HG02981 (cell line): Measurements from ENCODE around the gene XXYLT1.
"Not testable (repeated sequence)": the region's sequence is repeated elsewhere in the genome, so short reads cannot be mapped to it uniquely, and the experiment has no call there.

ENCODE experiments used
- ATAC-seq: cut with Tn5 transposase; IDR thresholded peaks from one replicate; pipeline ENCODE4 v1.9.1; 2021; ENCODE audit warnings: mild to moderate bottlenecking, moderate library complexity; ENCODE audit not compliant: unreplicated experiment

The XXYLT1 gene

GRCh38 chr3:195270817-195271409, at the start of gene XXYLT1:
TSS of gene XXYLT1 (minus strand) at chr3:195271159. CDS start at chr3:195271058, 101 bp downstream.
- ATAC-seq, result peak; percentile 82

GRCh38 chr3:195319060-195319459, 48.1 kb upstream of the XXYLT1 start:
- no peak for ATAC-seq

GRCh38 chr3:195312714-195313113, 41.8 kb upstream of the XXYLT1 start:
- ATAC-seq, result no peak

- ATAC-seq, result no peak
Observed at GRCh38 chr3:195307711-195308110, 36.8 kb upstream of the XXYLT1 start.

GRCh38 chr3:195306369-195306768, 35.4 kb upstream of the XXYLT1 start:
- no peak for ATAC-seq

- no peak for ATAC-seq
Observed at GRCh38 chr3:195302431-195302830, 31.5 kb upstream of the XXYLT1 start.

GRCh38 chr3:195297446-195297845, 26.5 kb upstream of the XXYLT1 start:
- ATAC-seq, result peak; percentile 48

- no peak for ATAC-seq
Observed at GRCh38 chr3:195296662-195297061, 25.7 kb upstream of the XXYLT1 start.

GRCh38 chr3:195291121-195291520, 20.2 kb upstream of the XXYLT1 start:
- ATAC-seq, result no peak

- not testable (repeated sequence) for ATAC-seq
Observed at GRCh38 chr3:195290643-195291042, 19.7 kb upstream of the XXYLT1 start.

- no peak for ATAC-seq
Observed at GRCh38 chr3:195286115-195286872, 15.3 kb upstream of the XXYLT1 start.

- no peak for ATAC-seq
Observed at GRCh38 chr3:195285372-195285771, 14.4 kb upstream of the XXYLT1 start.

GRCh38 chr3:195284842-195285241, 13.9 kb upstream of the XXYLT1 start:
- no peak for ATAC-seq

GRCh38 chr3:195282961-195283360, 12.0 kb upstream of the XXYLT1 start:
- no peak for ATAC-seq

GRCh38 chr3:195274259-195274966, 3.5 kb upstream of the XXYLT1 start:
- no peak for ATAC-seq

- peak; percentile 61 for ATAC-seq
Observed at GRCh38 chr3:195271410-195272243, 668 bp upstream of the XXYLT1 start.

- peak; percentile 16 for ATAC-seq
Observed at GRCh38 chr3:195270079-195270816, 711 bp downstream of the XXYLT1 start.

- ATAC-seq, result no peak
Observed at GRCh38 chr3:195269375-195270078, 1.4 kb downstream of the XXYLT1 start.

GRCh38 chr3:195268576-195269309, 2.2 kb downstream of the XXYLT1 start:
- ATAC-seq, result no peak
